Skeletal muscle tissue (tissue), 4 donors: Measurements from ENCODE around the gene TBX18. TPM values are rescaled to one million over a fixed set of nuclear protein-coding genes. Genes with fewer than 3 reads are reported as not detected.

Experiments
- H3K27ac ChIP-seq: one replicate; pipeline ENCODE4 v1.7.0; 2013; ENCODE audit warnings: mild to moderate bottlenecking, low read depth, low read length, inconsistent platforms
- H3K27me3 ChIP-seq, 3 donors: one replicate each; pipeline ENCODE4 v1.7.0; 2013; ENCODE audit warnings: low read length in 3 of 3; ENCODE audit not compliant: control insufficient read depth in 3 of 3, insufficient read depth in 3 of 3
- H3K36me3 ChIP-seq, 3 donors: one replicate each; pipeline ENCODE4 v1.7.0; 2013; ENCODE audit warnings: low read length in 3 of 3; ENCODE audit not compliant: control insufficient read depth in 3 of 3, insufficient read depth in 3 of 3
- H3K4me1 ChIP-seq, 3 donors: one replicate each; pipeline ENCODE4 v1.7.0; 2013; ENCODE audit warnings: low read length in 3 of 3, mild to moderate bottlenecking in 3 of 3; ENCODE audit not compliant: control insufficient read depth in 3 of 3, insufficient read depth in 3 of 3
- H3K4me3 ChIP-seq, 3 donors: one replicate each; pipeline ENCODE4 v1.7.0; 2013; ENCODE audit warnings: low read length in 3 of 3
- H3K9ac ChIP-seq, 3 donors: one replicate each; pipeline ENCODE4 v1.7.0; 2013; ENCODE audit warnings: low read length in 3 of 3, mild to moderate bottlenecking in 3 of 3, moderate library complexity in 2 of 3, low read depth in 1 of 3
- H3K9me3 ChIP-seq, 3 donors: one replicate each; pipeline ENCODE4 v1.7.0; 2013; ENCODE audit warnings: low read length in 3 of 3; ENCODE audit not compliant: control insufficient read depth in 3 of 3
- total RNA-seq: library from RNA; depleted of rRNA; stranded (reverse); fragments of >200 nt; gene quantifications from one replicate; pipeline ENCODE4 v1.2.3, GENCODE V29; 2014
- donor health status: Osteomylitis.

The TBX18 gene
- total RNA-seq, 1 donor from 2014 or later = 22.4 TPM

DNA sequence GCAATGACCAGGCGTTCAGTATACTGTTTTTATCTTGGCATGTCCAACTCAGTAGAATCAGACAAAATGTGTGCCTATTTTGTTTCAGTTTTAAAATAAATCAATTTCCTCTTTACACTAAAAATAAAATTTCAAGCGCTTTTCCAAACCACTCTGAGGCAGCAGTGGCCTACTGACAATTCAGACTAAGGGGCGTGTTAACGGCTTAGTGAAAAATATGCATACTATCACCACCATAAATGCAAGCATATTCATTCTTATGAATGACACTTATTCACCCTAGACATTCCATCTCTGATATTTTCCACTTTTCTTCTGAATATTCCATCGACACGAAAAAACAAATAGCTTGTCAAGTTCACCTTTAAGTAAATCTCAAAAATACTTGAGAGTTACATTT, 7.5 kb downstream of the TBX18 start:
- H3K9me3 ChIP-seq = no peaks in the 10 kb centered on the region
- H3K27me3 ChIP-seq = peaks cover 0 to 5% (median 2%) of the 10 kb centered on the region in 3 donors
- no peaks in the 10 kb centered on the region for H3K36me3 ChIP-seq
- no peaks in the 10 kb centered on the region for H3K4me1 ChIP-seq
- no peak overlapping the region for H3K9ac ChIP-seq
- H3K4me3 ChIP-seq = no peak overlapping the region
- no peak overlapping the region for H3K27ac ChIP-seq

DNA sequence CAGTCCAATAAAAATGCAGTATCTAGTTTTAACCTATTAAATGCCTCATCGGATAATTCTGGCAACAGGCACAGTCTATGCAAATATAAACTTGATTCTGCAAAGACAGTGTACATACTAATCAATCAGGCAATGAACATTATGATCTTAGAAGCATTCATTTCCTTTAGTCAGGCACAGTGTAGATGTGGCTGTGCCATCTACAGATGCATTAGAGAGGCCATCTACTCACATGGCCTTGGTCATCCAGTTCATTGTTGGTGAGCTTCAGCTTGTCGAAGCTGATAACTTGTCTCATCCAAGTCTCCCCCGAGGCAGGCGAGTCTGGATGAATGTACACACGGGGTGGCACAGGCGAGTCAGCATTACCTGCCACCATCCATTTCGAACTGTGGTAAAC, 7.9 kb downstream of the TBX18 start:
- Histone ChIP-seq H3K4me3 (no peak overlapping the region), H3K27ac (no peak overlapping the region), H3K9ac (no peak overlapping the region), H3K4me1 (no peaks in the 10 kb centered on the region), H3K9me3 (no peaks in the 10 kb centered on the region), H3K27me3 (peaks cover 0 to 3% (median 2%) of the 10 kb centered on the region in 3 donors), H3K36me3 (no peaks in the 10 kb centered on the region)

DNA sequence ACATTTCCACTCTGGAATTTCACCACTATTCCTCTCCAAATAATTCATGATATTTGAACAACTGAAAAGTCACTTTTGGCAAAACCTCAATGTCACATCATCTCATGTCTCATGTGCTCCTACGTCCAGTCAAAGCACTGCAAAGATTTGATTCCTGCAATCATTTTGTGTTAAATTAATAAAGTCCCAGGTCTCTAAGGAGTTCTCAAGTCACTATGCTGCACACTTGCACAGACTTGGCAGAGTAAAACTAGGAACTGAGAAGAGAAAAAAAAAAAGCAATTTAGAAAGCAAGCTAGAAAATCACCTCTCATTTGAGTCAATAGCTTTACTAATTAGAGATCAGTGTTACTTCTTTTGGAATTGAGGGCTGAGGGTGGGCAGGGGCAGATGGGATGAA, 11.2 kb downstream of the TBX18 start:
- Histone ChIP-seq H3K9ac (no peak overlapping the region), H3K9me3 (no peaks in the 10 kb centered on the region), H3K27me3 (peaks cover 0 to 3% (median 1%) of the 10 kb centered on the region in 3 donors), H3K27ac (no peak overlapping the region), H3K4me1 (no peaks in the 10 kb centered on the region), H3K4me3 (no peak overlapping the region), H3K36me3 (no peaks in the 10 kb centered on the region)

DNA sequence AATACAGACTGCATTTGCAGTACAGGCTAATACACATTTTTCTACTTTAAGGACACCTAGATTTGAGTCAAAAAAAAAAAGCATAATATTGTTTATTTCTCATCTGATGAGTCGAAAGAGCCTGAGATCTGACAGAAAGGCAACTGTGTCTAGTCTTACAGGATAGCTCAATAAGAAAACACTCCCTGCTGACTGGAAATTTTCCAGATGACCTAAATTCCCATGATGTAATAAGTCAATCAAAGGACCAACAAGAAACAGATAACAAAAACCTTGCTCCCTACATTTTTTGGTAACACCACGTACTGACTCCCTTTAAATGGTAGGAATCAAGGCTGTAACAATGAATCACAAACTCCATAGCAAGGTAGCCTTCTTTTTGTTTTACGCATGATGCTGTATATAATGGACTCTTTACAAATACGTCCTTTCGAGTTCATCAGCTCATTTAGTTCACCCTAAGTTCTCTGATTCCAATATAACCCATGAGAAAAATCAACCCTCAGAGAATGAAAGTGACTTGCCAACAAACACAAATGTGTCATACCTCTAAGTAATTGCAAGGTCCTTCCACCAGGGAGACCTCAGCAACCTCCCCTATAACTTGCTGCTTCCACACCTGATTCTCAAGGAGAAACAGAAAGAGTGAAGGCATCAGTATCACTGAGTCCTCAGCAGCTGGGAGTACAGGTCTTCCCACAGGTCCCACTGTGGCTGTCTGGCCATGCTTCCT, 12.1 kb downstream of the TBX18 start:
- H3K27ac ChIP-seq = no peak overlapping the region
- no peak overlapping the region for H3K9ac ChIP-seq
- no peak overlapping the region for H3K4me3 ChIP-seq

DNA sequence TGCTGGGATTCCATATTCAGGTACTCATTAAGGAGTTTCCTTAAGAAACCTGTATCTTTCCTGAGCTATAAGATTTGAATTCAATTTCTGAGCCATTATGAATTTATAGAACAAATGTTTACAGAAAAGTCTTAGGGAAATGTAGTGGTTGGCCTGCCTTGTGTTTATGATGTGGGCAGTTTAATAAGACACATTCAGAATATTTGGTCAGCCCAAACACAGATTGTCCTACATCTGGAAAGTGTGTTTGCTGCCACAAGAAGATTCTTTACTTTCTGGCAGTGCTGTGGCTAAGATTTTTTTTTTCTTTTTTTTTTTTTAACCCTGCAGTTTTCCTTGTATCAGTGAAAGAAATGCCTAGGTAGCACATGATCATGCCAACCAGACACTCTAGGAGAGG, 15.2 kb downstream of the TBX18 start:
- H3K27me3 ChIP-seq = no peaks in the 10 kb centered on the region
- H3K27ac ChIP-seq = no peak overlapping the region
- H3K4me1 ChIP-seq = no peaks in the 10 kb centered on the region
- no peak overlapping the region for H3K9ac ChIP-seq
- H3K4me3 ChIP-seq = no peak overlapping the region
- H3K9me3 ChIP-seq = no peaks in the 10 kb centered on the region
- H3K36me3 ChIP-seq = no peaks in the 10 kb centered on the region

More for the DNA sequence above, 12.1 kb downstream of the TBX18 start:
- H3K36me3 ChIP-seq = no peaks in the 10 kb centered on the region
- H3K27me3 ChIP-seq = peaks cover 0 to 3% (median 0%) of the 10 kb centered on the region in 3 donors
- no peaks in the 10 kb centered on the region for H3K4me1 ChIP-seq
- no peaks in the 10 kb centered on the region for H3K9me3 ChIP-seq

DNA sequence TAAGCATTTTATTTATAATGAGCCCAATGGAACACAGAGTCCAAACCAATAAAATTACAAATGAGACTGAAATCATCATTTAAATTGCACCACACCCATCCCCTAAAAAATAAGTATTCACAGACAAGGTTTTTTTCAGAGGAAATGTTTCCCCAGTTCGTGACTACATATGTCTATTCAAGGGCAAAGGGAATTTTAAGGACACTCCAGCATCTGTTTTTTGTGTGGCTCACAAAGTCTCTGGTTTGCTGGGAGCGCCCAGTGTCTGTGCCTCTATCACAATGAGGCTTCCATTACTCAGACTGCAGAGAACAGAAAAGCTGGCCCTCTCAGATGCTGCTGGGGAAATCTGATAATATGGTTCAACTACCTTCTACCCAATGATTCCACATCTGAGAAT, 16.0 kb downstream of the TBX18 start:
- Histone ChIP-seq H3K4me1 (no peaks in the 10 kb centered on the region), H3K27me3 (no peaks in the 10 kb centered on the region), H3K9me3 (no peaks in the 10 kb centered on the region), H3K4me3 (no peak overlapping the region), H3K9ac (no peak overlapping the region), H3K27ac (no peak overlapping the region), H3K36me3 (peaks cover 0 to 2% (median 0%) of the 10 kb centered on the region in 3 donors)

DNA sequence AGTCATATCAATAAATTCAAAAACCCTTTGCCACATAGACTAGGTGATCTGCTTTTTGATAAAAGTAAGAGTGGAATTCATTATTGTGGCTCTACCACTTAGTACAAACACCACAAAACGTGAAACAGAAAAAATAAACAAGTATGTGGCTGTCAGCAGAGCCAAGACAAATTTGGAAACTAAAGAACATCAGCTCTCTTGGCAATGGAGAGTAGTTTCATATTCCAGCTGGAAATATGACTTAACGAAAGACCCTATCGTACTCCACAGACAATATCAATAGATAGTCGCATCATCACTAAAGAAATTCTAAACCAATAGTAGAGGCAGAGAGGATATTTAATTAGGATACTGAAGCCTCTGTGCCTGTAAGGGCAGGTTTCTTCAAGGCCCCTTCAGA, 20.8 kb downstream of the TBX18 start:
- H3K36me3 ChIP-seq = peaks cover 0 to 2% (median 0%) of the 10 kb centered on the region in 3 donors
- no peak overlapping the region for H3K9ac ChIP-seq
- H3K4me1 ChIP-seq = no peaks in the 10 kb centered on the region
- H3K27ac ChIP-seq = no peak overlapping the region
- no peaks in the 10 kb centered on the region for H3K27me3 ChIP-seq
- no peaks in the 10 kb centered on the region for H3K9me3 ChIP-seq
- H3K4me3 ChIP-seq = no peak overlapping the region

DNA sequence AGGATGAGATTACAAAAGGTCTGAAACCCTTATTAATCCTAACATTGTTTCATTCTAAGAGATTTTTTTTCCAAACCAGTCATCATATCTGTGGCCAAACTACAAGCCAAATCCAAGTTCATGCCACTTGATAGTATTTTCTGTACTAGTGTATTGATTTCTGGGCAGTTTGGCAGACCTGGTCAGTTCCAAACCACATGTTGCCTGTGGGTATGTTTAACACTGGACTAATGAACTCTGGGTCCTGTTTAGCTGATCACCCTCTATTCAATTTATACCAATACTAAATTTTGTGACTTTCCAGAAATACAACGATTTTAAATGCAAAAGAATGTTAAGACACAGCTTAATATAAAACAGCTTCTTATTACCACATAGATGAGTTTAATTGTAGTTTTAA, 24.0 kb downstream of the TBX18 start:
- no peaks in the 10 kb centered on the region for H3K27me3 ChIP-seq
- no peak overlapping the region for H3K4me3 ChIP-seq
- peaks cover 0 to 2% (median 2%) of the 10 kb centered on the region in 3 donors for H3K36me3 ChIP-seq
- H3K9me3 ChIP-seq = no peaks in the 10 kb centered on the region
- no peaks in the 10 kb centered on the region for H3K4me1 ChIP-seq
- H3K9ac ChIP-seq = no peak overlapping the region
- no peak overlapping the region for H3K27ac ChIP-seq

DNA sequence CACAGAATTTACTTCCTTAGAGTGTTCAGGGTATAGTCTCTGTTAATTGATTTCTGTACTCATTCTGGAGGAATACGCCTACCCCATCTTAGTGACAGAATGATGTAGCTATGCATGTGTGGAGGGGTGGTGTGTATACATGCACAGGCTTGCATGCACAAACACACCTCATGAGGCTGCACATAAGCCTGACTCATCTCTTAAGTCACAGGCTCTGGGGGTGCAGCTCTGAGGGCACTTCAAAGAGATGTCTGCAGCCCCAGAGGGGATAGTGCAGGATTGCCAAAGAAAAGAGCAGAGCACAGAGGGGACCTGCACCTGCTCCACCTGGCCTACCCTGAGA, 24.6 kb downstream of the TBX18 start:
- Histone ChIP-seq H3K36me3 (peaks cover 0 to 2% (median 2%) of the 10 kb centered on the region in 3 donors), H3K9me3 (no peaks in the 10 kb centered on the region), H3K4me3 (no peak overlapping the region), H3K27ac (no peak overlapping the region), H3K9ac (no peak overlapping the region), H3K4me1 (no peaks in the 10 kb centered on the region), H3K27me3 (no peaks in the 10 kb centered on the region)

DNA sequence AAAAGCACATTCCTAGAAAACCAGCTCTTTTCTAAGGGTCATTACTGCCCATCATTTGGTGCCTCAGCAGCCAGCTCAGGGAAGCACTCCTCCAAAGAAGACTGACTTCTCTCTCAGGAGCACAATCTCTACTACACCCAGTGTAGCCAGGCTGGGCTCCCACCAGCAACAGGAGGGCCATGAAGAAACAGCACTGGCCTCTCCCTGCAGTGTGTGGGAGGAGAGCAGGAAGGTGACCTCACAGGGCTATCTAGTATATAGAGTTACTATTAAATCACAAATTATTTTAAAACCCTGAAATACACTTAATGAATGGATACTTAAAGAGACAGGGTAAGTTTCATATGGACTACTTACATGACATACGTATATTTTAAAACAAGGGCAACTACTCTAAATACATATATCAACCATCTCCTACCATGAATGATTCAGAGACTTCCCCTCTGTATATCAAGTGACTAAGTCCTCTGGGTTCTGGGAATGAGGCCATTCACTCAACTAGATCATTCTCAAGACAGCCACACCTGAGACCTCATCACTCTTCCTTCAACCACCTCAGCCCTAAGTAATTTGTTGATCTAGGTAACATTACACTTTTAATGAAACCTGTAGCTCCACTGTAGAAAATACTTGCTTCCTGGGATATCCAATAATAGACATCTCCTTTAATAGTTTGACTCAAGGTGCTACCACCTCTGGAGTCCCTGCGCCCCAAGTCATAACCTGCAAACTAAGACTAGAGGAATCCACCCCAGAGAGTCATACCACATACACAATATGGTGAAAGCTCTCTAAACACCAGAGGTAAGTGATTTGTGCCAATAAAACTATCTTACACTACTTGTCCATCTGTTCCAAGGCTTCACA, 25.2 kb downstream of the TBX18 start:
- H3K27ac ChIP-seq = no peak overlapping the region
- H3K9me3 ChIP-seq = no peaks in the 10 kb centered on the region
- H3K4me1 ChIP-seq = no peaks in the 10 kb centered on the region
- peaks cover 0 to 2% (median 2%) of the 10 kb centered on the region in 3 donors for H3K36me3 ChIP-seq
- H3K9ac ChIP-seq = no peak overlapping the region
- no peaks in the 10 kb centered on the region for H3K27me3 ChIP-seq
- H3K4me3 ChIP-seq = no peak overlapping the region
